PC-3 (cell line): ENCODE results near the gene PSMB1. TPM values are rescaled to one million over a fixed set of nuclear protein-coding genes. Genes with fewer than 3 reads are reported as not detected.

Experiments
- ATAC-seq: fragments of 200-7000 bp; cut with Tn5 transposase; 2 replicates; pipeline ENCODE4 v1.9.1; 2020; ENCODE audit warnings: mild to moderate bottlenecking, moderate library complexity
- BruUV-seq: library from RNA; stranded (reverse); fragments of 400-500 nt; replicated peaks from 2 replicates; lab custom pipeline; 2021; lab: Mats Ljungman, UMichigan
- CTCF ChIA-PET: fragments of 300-600 bp; sonication (Branson Sonifier 250); formaldehyde crosslinking; loops from one replicate; lab custom pipeline; 2022; ENCODE audit warnings: antibody characterized with exemption; lab: Charles Lee
- POLR2A ChIA-PET: fragments of 300-600 bp; sonication (Branson Sonifier 250); formaldehyde crosslinking; loops from one replicate; lab custom pipeline; 2022; ENCODE audit warnings: antibody characterized with exemption; ENCODE audit not compliant: unreplicated experiment; lab: Charles Lee
- DNase-seq: peaks from one replicate; pipeline ENCODE4 v3.0.0-alpha.2; 2015
- H2AFZ ChIP-seq: fragments of 300-600 bp; sonication (generic); 2 replicates; pipeline ENCODE4 v1.6.0; 2016; ENCODE audit warnings: antibody characterized with exemption, low read length
- H3F3A ChIP-seq: fragments of 300-600 bp; sonication (generic); one replicate; pipeline ENCODE4 v1.6.0; 2017; ENCODE audit warnings: antibody characterized with exemption, low read length, control low read depth, mild to moderate bottlenecking; ENCODE audit not compliant: unreplicated experiment
- H3K27ac ChIP-seq: fragments of 300-600 bp; sonication (generic); 2 replicates; pipeline ENCODE4 v1.5.1; 2016; ENCODE audit warnings: mild to moderate bottlenecking, low read length
- H3K27me3 ChIP-seq: fragments of 300-600 bp; sonication (generic); 2 replicates; pipeline ENCODE4 v1.6.1; 2016; ENCODE audit warnings: low read length, mixed read lengths
- H3K36me3 ChIP-seq: fragments of 300-600 bp; sonication (generic); 2 replicates; pipeline ENCODE4 v1.6.1; 2016; ENCODE audit warnings: low read depth, mixed run types, low read length, mixed read lengths
- H3K4me1 ChIP-seq: fragments of 300-600 bp; sonication (generic); 2 replicates; pipeline ENCODE4 v1.5.1; 2016; ENCODE audit warnings: low read length; ENCODE audit not compliant: insufficient read depth
- H3K4me2 ChIP-seq: fragments of 300-600 bp; sonication (generic); 2 replicates; pipeline ENCODE4 v1.6.0; 2016; ENCODE audit warnings: low read length
- H3K4me3 ChIP-seq: fragments of 300-600 bp; sonication (generic); 2 replicates; pipeline ENCODE4 v1.5.1; 2016; ENCODE audit warnings: mild to moderate bottlenecking, low read length, mixed read lengths
- H3K79me2 ChIP-seq: fragments of 300-600 bp; sonication (generic); 2 replicates; pipeline ENCODE4 v1.6.1; 2017; ENCODE audit warnings: low read length, mixed read lengths
- H3K9ac ChIP-seq: fragments of 300-600 bp; sonication (generic); 2 replicates; pipeline ENCODE4 v1.6.0; 2016; ENCODE audit warnings: mild to moderate bottlenecking, low read length
- H3K9me2 ChIP-seq: fragments of 300-600 bp; sonication (generic); replicated peaks from 2 replicates; pipeline ENCODE4 v1.6.1; 2016; ENCODE audit warnings: mixed run types, low read length, mixed read lengths
- H3K9me3 ChIP-seq: fragments of 300-600 bp; sonication (generic); 2 replicates; pipeline ENCODE4 v1.6.1; 2016; ENCODE audit warnings: low read length, mixed read lengths
- H4K20me1 ChIP-seq: fragments of 300-600 bp; sonication (generic); 2 replicates; pipeline ENCODE4 v1.6.1; 2016; ENCODE audit warnings: low read length, mixed read lengths
- CTCF ChIP-seq: fragments of 300-600 bp; sonication (generic); conservative IDR thresholded peaks from 2 replicates; pipeline ENCODE4 v1.5.1; 2017; ENCODE audit warnings: antibody characterized with exemption, low read depth, mild to moderate bottlenecking, low read length
- EZH2 ChIP-seq: fragments of 300-600 bp; sonication (generic); IDR thresholded peaks from one replicate; pipeline ENCODE4 v1.6.1; 2017; ENCODE audit warnings: antibody characterized with exemption, mild to moderate bottlenecking, low read length; ENCODE audit not compliant: unreplicated experiment
- EZH2phosphoT487 ChIP-seq: fragments of 300-600 bp; sonication (generic); IDR thresholded peaks from 2 replicates; pipeline ENCODE4 v1.6.1; 2018; ENCODE audit warnings: mild to moderate bottlenecking, antibody characterized with exemption, low read length, borderline replicate concordance
- intact Hi-C: fragments of 100-400 bp; cut with micrococcal nuclease; formaldehyde crosslinking; loops from 2 replicates; pipeline ENCODE4 v1.9.0; 2023
- total RNA-seq: library from RNA; depleted of rRNA; stranded (reverse); fragments of >200 nt; gene quantifications from 2 replicates; pipeline ENCODE4 v1.2.3, GENCODE V29; 2014

PSMB1 gene
- total RNA-seq, 1 experiment from 2014 or later = 449 TPM

GRCh38 chr6:170490259-170490658 lies 62.8 kb downstream of the PSMB1 start:
- Histone ChIP-seq H3K9me2 (no peaks in the 10 kb centered on the region), H3K79me2 (no peaks in the 10 kb centered on the region), H3K9me3 (no peaks in the 10 kb centered on the region), H3K4me1 (no peaks in the 10 kb centered on the region), H2AFZ (no peak overlapping the region), H3K27me3 (peaks cover 23% of the 10 kb centered on the region), H3F3A (no peaks in the 10 kb centered on the region), H3K9ac (no peak overlapping the region), H4K20me1 (no peaks in the 10 kb centered on the region), H3K4me2 (no peak overlapping the region), H3K36me3 (no peaks in the 10 kb centered on the region), H3K4me3 (no peak overlapping the region), H3K27ac (no peak overlapping the region)
- TF ChIP-seq EZH2 (no peak), EZH2phosphoT487 (no peak), CTCF (no peak)
- intact Hi-C loops = no loop called here
- BruUV-seq = no TSS peak
- no peak for ATAC-seq
- no peak for DNase-seq
- CTCF ChIA-PET = no interaction called here
- POLR2A ChIA-PET = no interaction called here

- Histone ChIP-seq H3K79me2 (no peaks in the 10 kb centered on the region), H3K4me3 (no peak overlapping the region), H3K36me3 (no peaks in the 10 kb centered on the region), H4K20me1 (no peaks in the 10 kb centered on the region), H3K4me1 (no peaks in the 10 kb centered on the region), H3K27me3 (peaks cover 24% of the 10 kb centered on the region), H3K27ac (no peak overlapping the region), H3F3A (no peaks in the 10 kb centered on the region), H3K4me2 (no peak overlapping the region), H3K9ac (no peak overlapping the region), H3K9me3 (no peaks in the 10 kb centered on the region), H2AFZ (no peak overlapping the region), H3K9me2 (no peaks in the 10 kb centered on the region)
- intact Hi-C loops = no loop called here
- BruUV-seq = no TSS peak
- ChIA-PET CTCF (no interaction called here), POLR2A (no interaction called here)
- no peak for TF ChIP-seq EZH2phosphoT487
- no peak for TF ChIP-seq CTCF
- TF ChIP-seq EZH2 = no peak
- ATAC-seq (no peak), DNase-seq (no peak)
Observed at GRCh38 chr6:170489836-170490235, 63.3 kb downstream of the PSMB1 start.

- peaks cover 14% of the 10 kb centered on the region for H3K27me3 ChIP-seq
- no peaks in the 10 kb centered on the region for H3K9me2 ChIP-seq
- no peak overlapping the region for H2AFZ ChIP-seq
- no peak overlapping the region for H3K4me3 ChIP-seq
- H4K20me1 ChIP-seq = no peaks in the 10 kb centered on the region
- no peak overlapping the region for H3K9ac ChIP-seq
- ATAC-seq (no peak), DNase-seq (no peak)
- H3K4me2 ChIP-seq = no peak overlapping the region
- no peak overlapping the region for H3K27ac ChIP-seq
- BruUV-seq = no TSS peak
- POLR2A ChIA-PET = no interaction called here
- no peak for TF ChIP-seq CTCF
- TF ChIP-seq EZH2 = no peak
- TF ChIP-seq EZH2phosphoT487 = no peak
- H3K9me3 ChIP-seq = no peaks in the 10 kb centered on the region
- H3F3A ChIP-seq = no peaks in the 10 kb centered on the region
- no peaks in the 10 kb centered on the region for H3K4me1 ChIP-seq
- CTCF ChIA-PET = no interaction called here
- intact Hi-C loops = no loop called here
- H3K36me3 ChIP-seq = no peaks in the 10 kb centered on the region
- no peaks in the 10 kb centered on the region for H3K79me2 ChIP-seq
Observed at GRCh38 chr6:170487707-170488329, 65.3 kb downstream of the PSMB1 start.
